Measurements from ENCODE around the gene MAML3.
A peak's percentile ranks its signal among the peaks of the same experiment; 100 is the strongest.

MAML3 gene

GRCh38 chr4:139921429-139922184, 232.4 kb downstream of the MAML3 start:
- DNase-seq (ENCODE audit: low spot score) = no peak

- no peak for DNase-seq (ENCODE audit: low spot score)
Observed at GRCh38 chr4:139920486-139921002, 233.4 kb downstream of the MAML3 start.

GRCh38 chr4:139919521-139919920, 234.5 kb downstream of the MAML3 start:
- peak; percentile 93 for DNase-seq (ENCODE audit: low spot score)

- DNase-seq (ENCODE audit: low spot score) = no peak
Observed at GRCh38 chr4:139919004-139919403, 235.0 kb downstream of the MAML3 start.

- DNase-seq (ENCODE audit: low spot score) = no peak
Observed at GRCh38 chr4:139918591-139918990, 235.4 kb downstream of the MAML3 start.

- no peak for DNase-seq (ENCODE audit: low spot score)
Observed at GRCh38 chr4:139917896-139918295, 236.1 kb downstream of the MAML3 start.

- DNase-seq (ENCODE audit: low spot score) = no peak
Observed at GRCh38 chr4:139916041-139916440, 237.9 kb downstream of the MAML3 start.

- no peak for DNase-seq (ENCODE audit: low spot score)
Observed at GRCh38 chr4:139915037-139915436, 238.9 kb downstream of the MAML3 start.

- no peak for DNase-seq (ENCODE audit: low spot score)
Observed at GRCh38 chr4:139913995-139914598, 239.9 kb downstream of the MAML3 start.

- no peak for DNase-seq (ENCODE audit: low spot score)
Observed at GRCh38 chr4:139913398-139913990, 240.5 kb downstream of the MAML3 start.

- DNase-seq (ENCODE audit: low spot score) = no peak
Observed at GRCh38 chr4:139912445-139912844, 241.5 kb downstream of the MAML3 start.

- no peak for DNase-seq (ENCODE audit: low spot score)
Observed at GRCh38 chr4:139910106-139910505, 243.9 kb downstream of the MAML3 start.

GRCh38 chr4:139908636-139909437, 245.1 kb downstream of the MAML3 start:
- DNase-seq (ENCODE audit: low spot score) = peak; percentile 67

- no peak for DNase-seq (ENCODE audit: low spot score)
Observed at GRCh38 chr4:139907001-139907809, 246.8 kb downstream of the MAML3 start.

GRCh38 chr4:139905489-139905888, 248.5 kb downstream of the MAML3 start:
- DNase-seq (ENCODE audit: low spot score) = no peak

- no peak for DNase-seq (ENCODE audit: low spot score)
Observed at GRCh38 chr4:139904406-139904805, 249.6 kb downstream of the MAML3 start.

- DNase-seq (ENCODE audit: low spot score) = no peak
Observed at GRCh38 chr4:139903845-139904244, 250.1 kb downstream of the MAML3 start.

- DNase-seq (ENCODE audit: low spot score) = no peak
Observed at GRCh38 chr4:139902321-139903320, 251.4 kb downstream of the MAML3 start.

GRCh38 chr4:139901531-139902320, 252.3 kb downstream of the MAML3 start:
- DNase-seq (ENCODE audit: low spot score) = no peak
